WTC11 (cell line): ENCODE data around the gene ZNF774. TPM values are rescaled to one million over a fixed set of nuclear protein-coding genes. Genes with fewer than 3 reads are reported as not detected.
A peak's percentile ranks its signal among the peaks of the same experiment; 100 is the strongest.

Experiments used
- ATAC-seq: fragments of 200-7000 bp; cut with Tn5 transposase; 2 replicates; pipeline ENCODE4 v1.10.0; 2021; ENCODE audit warnings: mild to moderate bottlenecking, moderate library complexity
- CTCF ChIA-PET: fragments of 300-600 bp; sonication (Branson Sonifier 250); formaldehyde crosslinking; loops from one replicate; lab custom pipeline; 2021; ENCODE audit warnings: antibody characterized with exemption; lab: Charles Lee
- POLR2A ChIA-PET: fragments of 350-600 bp; sonication (Branson Sonifier 250); formaldehyde crosslinking; loops from one replicate; lab custom pipeline; 2021; ENCODE audit warnings: antibody characterized with exemption; lab: Charles Lee
- DNase-seq: peaks from one replicate; pipeline ENCODE4 v3.0.0; 2021; ENCODE audit warnings: low spot score
- H3K27ac Mint-ChIP-seq: 2 replicates; pipeline ENCODE4 v1.8.0; 2021; ENCODE audit warnings: mixed read lengths
- H3K27me3 Mint-ChIP-seq: 2 replicates; pipeline ENCODE4 v1.8.0; 2021; ENCODE audit warnings: low read depth, mild to moderate bottlenecking, moderate library complexity, mixed read lengths
- H3K36me3 Mint-ChIP-seq: 2 replicates; pipeline ENCODE4 v1.8.0; 2021; ENCODE audit warnings: mixed read lengths
- H3K4me1 Mint-ChIP-seq: 2 replicates; pipeline ENCODE4 v1.8.0; 2022; ENCODE audit warnings: mixed read lengths
- H3K4me3 Mint-ChIP-seq: 2 replicates; pipeline ENCODE4 v1.8.0; 2021; ENCODE audit warnings: mild to moderate bottlenecking, moderate library complexity, mixed read lengths
- H3K9me3 Mint-ChIP-seq: 2 replicates; pipeline ENCODE4 v1.8.0; 2021; ENCODE audit warnings: mixed read lengths
- ATF1 ChIP-seq: sonication (generic); formaldehyde crosslinking; IDR thresholded peaks from 2 replicates; pipeline ENCODE4 v1.8.1; 2023; ENCODE audit warnings: mild to moderate bottlenecking, moderate library complexity, missing genetic modification reagents
- GTF2I ChIP-seq: fragments of 250-450 bp; sonication (Bioruptor Pico); conservative IDR thresholded peaks from 2 replicates; pipeline ENCODE4 v1.4.0; 2021; ENCODE audit warnings: mild to moderate bottlenecking
- HMGA2 ChIP-seq: fragments of 250-450 bp; sonication (Bioruptor Pico); IDR thresholded peaks from 2 replicates; pipeline ENCODE4 v1.4.0; 2021; ENCODE audit warnings: mild to moderate bottlenecking, moderate library complexity
- JAZF1 ChIP-seq: fragments of 250-450 bp; sonication (Bioruptor Pico); IDR thresholded peaks from 2 replicates; pipeline ENCODE4 v1.9.0; 2021; ENCODE audit warnings: moderate library complexity, mild to moderate bottlenecking, inconsistent platforms
- NFYB ChIP-seq: sonication (generic); formaldehyde crosslinking; conservative IDR thresholded peaks from 2 replicates; pipeline ENCODE4 v1.8.0; 2022; ENCODE audit warnings: low read depth, missing genetic modification reagents
- PRRX2 ChIP-seq: fragments of 250-450 bp; sonication (Bioruptor Pico); IDR thresholded peaks from 2 replicates; pipeline ENCODE4 v1.8.0; 2021; ENCODE audit warnings: mild to moderate bottlenecking
- SP1 ChIP-seq: sonication (generic); formaldehyde crosslinking; conservative IDR thresholded peaks from 2 replicates; pipeline ENCODE4 v1.8.1; 2022; ENCODE audit warnings: missing genetic modification reagents
- ZNF121 ChIP-seq: sonication (generic); formaldehyde crosslinking; IDR thresholded peaks from 2 replicates; pipeline ENCODE4 v1.8.0; 2023; ENCODE audit warnings: missing genetic modification reagents
- total RNA-seq: library from RNA; stranded (reverse); gene quantifications from 3 replicates; pipeline ENCODE4 v1.2.3, GENCODE V29; 2021
- TF ChIP-seq, protein P1 (sequence below): sonication (generic); formaldehyde crosslinking; IDR thresholded peaks from 2 replicates; pipeline ENCODE4 v1.8.1; 2023; ENCODE audit warnings: mild to moderate bottlenecking, moderate library complexity, missing genetic modification reagents
- TF ChIP-seq, protein P2 (sequence below): sonication (generic); formaldehyde crosslinking; IDR thresholded peaks from 2 replicates; pipeline ENCODE4 v1.8.1; 2023; ENCODE audit warnings: mild to moderate bottlenecking, missing genetic modification reagents, moderate library complexity
- TF ChIP-seq, protein P3 (sequence below): fragments of 250-450 bp; sonication (Bioruptor Pico); IDR thresholded peaks from 2 replicates; pipeline ENCODE4 v1.9.0; 2021; ENCODE audit warnings: mild to moderate bottlenecking
- TF ChIP-seq, protein P4 (sequence below): sonication (generic); formaldehyde crosslinking; IDR thresholded peaks from 2 replicates; pipeline ENCODE4 v1.8.1; 2023; ENCODE audit warnings: mild to moderate bottlenecking, missing genetic modification reagents
- TF ChIP-seq, protein P5 (sequence below): fragments of 250-450 bp; sonication (Bioruptor Pico); IDR thresholded peaks from 2 replicates; pipeline ENCODE4 v1.9.0; 2021; ENCODE audit warnings: mild to moderate bottlenecking, borderline replicate concordance
- TF ChIP-seq, protein P6 (sequence below): fragments of 250-450 bp; sonication (Bioruptor Pico); IDR thresholded peaks from 2 replicates; pipeline ENCODE4 v1.9.0; 2021; ENCODE audit warnings: mild to moderate bottlenecking

Gene ZNF774
- total RNA-seq, 1 experiment from 2014 or later = 2.6 TPM

DNA sequence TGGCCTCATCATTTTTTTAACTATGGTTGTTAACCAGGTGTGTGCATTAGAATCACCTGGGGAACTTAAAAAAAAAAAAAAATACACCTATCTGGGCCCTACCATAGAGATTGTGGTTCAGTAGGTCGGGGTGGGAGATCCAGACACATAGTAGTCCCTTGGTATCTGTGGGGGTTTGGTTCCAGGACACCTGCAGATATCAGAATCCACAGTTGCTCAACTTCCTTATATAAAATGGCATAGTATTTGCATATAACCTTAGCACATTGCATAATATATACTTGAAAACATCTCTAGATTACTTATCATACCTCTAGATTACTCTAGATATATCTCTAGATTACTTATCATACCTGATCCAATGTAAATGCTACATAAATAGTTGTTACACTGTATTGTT, 41.0 kb downstream of the ZNF774 start (continued):
- TF ChIP-seq, protein P1, sequence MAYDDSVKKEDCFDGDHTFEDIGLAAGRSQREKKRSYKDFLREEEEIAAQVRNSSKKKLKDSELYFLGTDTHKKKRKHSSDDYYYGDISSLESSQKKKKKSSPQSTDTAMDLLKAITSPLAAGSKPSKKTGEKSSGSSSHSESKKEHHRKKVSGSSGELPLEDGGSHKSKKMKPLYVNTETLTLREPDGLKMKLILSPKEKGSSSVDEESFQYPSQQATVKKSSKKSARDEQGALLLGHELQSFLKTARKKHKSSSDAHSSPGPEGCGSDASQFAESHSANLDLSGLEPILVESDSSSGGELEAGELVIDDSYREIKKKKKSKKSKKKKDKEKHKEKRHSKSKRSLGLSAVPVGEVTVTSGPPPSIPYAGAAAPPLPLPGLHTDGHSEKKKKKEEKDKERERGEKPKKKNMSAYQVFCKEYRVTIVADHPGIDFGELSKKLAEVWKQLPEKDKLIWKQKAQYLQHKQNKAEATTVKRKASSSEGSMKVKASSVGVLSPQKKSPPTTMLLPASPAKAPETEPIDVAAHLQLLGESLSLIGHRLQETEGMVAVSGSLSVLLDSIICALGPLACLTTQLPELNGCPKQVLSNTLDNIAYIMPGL (CRISPR knock-in tag) = no peak
- TF ChIP-seq NFYB = no peak
- TF ChIP-seq ZNF121 = no peak
- TF ChIP-seq, protein P2, sequence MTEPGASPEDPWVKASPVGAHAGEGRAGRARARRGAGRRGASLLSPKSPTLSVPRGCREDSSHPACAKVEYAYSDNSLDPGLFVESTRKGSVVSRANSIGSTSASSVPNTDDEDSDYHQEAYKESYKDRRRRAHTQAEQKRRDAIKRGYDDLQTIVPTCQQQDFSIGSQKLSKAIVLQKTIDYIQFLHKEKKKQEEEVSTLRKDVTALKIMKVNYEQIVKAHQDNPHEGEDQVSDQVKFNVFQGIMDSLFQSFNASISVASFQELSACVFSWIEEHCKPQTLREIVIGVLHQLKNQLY (CRISPR knock-in tag) = no peak
- TF ChIP-seq, protein P3, sequence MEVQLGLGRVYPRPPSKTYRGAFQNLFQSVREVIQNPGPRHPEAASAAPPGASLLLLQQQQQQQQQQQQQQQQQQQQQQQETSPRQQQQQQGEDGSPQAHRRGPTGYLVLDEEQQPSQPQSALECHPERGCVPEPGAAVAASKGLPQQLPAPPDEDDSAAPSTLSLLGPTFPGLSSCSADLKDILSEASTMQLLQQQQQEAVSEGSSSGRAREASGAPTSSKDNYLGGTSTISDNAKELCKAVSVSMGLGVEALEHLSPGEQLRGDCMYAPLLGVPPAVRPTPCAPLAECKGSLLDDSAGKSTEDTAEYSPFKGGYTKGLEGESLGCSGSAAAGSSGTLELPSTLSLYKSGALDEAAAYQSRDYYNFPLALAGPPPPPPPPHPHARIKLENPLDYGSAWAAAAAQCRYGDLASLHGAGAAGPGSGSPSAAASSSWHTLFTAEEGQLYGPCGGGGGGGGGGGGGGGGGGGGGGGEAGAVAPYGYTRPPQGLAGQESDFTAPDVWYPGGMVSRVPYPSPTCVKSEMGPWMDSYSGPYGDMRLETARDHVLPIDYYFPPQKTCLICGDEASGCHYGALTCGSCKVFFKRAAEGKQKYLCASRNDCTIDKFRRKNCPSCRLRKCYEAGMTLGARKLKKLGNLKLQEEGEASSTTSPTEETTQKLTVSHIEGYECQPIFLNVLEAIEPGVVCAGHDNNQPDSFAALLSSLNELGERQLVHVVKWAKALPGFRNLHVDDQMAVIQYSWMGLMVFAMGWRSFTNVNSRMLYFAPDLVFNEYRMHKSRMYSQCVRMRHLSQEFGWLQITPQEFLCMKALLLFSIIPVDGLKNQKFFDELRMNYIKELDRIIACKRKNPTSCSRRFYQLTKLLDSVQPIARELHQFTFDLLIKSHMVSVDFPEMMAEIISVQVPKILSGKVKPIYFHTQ = no peak
- TF ChIP-seq, protein P4, sequence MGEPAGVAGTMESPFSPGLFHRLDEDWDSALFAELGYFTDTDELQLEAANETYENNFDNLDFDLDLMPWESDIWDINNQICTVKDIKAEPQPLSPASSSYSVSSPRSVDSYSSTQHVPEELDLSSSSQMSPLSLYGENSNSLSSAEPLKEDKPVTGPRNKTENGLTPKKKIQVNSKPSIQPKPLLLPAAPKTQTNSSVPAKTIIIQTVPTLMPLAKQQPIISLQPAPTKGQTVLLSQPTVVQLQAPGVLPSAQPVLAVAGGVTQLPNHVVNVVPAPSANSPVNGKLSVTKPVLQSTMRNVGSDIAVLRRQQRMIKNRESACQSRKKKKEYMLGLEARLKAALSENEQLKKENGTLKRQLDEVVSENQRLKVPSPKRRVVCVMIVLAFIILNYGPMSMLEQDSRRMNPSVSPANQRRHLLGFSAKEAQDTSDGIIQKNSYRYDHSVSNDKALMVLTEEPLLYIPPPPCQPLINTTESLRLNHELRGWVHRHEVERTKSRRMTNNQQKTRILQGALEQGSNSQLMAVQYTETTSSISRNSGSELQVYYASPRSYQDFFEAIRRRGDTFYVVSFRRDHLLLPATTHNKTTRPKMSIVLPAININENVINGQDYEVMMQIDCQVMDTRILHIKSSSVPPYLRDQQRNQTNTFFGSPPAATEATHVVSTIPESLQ (CRISPR knock-in tag) = no peak
- TF ChIP-seq JAZF1 (CRISPR knock-in tag) = no peak

DNA sequence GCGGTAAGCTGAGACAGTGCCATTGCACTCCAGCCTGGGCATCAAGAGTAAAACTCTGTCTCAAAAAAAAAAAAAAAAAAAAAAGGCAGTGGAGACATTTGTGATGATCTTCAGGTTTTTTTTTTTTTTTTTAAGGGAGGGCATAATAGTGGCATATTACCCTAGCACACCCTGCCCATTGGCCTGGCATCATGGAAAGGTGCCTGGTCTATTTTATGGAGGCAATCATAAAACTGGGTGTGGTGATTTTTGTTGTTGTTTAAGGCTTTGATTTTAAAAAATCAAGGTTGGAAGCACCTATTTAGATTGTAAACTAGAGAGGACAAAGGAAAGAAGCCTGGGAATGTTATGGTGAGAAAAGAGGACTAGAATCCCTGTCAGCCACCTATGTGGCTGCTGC, 42.0 kb downstream of the ZNF774 start:
- H3K27me3 Mint-ChIP-seq = no peaks in the 10 kb centered on the region
- CTCF ChIA-PET = interaction anchor here (1.5 kb wide), 1 partner anchor 101 kb away, joined by 5 read pairs; no protein-coding TSS in a partner anchor

DNA sequence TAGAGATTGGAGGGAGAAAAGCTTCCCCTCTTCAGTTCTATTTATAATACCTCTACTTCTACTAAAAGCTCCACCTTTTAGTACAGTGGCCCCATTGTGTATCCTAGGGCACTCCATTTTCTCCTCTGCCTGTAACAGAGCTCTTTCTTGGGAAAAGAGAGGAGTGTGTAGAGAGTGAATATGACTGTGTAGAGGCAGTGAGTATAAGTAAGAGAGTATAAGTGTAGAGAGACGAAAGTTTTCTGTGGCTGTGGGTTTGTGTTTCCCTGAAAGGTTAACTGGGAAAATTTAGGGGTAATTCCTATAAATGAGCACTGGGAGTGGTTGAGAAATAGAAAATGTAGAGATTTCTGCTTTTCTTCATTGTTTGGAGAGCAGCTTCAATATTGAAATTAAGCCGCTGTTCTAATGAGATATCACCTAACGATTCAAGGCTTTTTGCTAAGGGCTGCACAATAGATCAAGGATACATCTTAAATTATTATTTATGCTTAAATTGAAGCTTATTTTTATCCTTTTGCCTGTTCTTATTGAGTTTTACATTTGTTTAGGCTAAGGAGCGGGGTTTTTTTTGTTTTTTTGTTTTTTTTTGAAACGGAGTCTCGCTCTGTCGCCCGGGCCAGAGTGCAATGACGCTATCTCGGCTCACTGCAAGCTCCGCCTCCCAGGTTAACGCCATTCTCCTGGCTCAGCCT, 42.8 kb downstream of the ZNF774 start:
- Mint-ChIP-seq H3K27me3 (no peaks in the 10 kb centered on the region), H3K36me3 (0 out of 2 replicates have a peak, but pooled peaks cover 5% of the 10 kb centered on the region), H3K9me3 (no peaks in the 10 kb centered on the region), H3K4me3 (no peak overlapping the region), H3K4me1 (peaks cover 66% of the 10 kb centered on the region), H3K27ac (peak overlapping the region; percentile 82)
- DNase-seq (no peak), ATAC-seq (no peak)
- ChIA-PET POLR2A (no interaction called here), CTCF (interaction anchor here (1.3 to 1.5 kb wide), 2 partner anchors 75 to 102 kb away, joined by 5 read pairs; no protein-coding TSS in a partner anchor)
- TF ChIP-seq GTF2I (CRISPR knock-in tag) (no peak), SP1 (CRISPR knock-in tag) (no peak), PRRX2 (CRISPR knock-in tag) (no peak), NFYB (no peak)
- TF ChIP-seq, protein P5, sequence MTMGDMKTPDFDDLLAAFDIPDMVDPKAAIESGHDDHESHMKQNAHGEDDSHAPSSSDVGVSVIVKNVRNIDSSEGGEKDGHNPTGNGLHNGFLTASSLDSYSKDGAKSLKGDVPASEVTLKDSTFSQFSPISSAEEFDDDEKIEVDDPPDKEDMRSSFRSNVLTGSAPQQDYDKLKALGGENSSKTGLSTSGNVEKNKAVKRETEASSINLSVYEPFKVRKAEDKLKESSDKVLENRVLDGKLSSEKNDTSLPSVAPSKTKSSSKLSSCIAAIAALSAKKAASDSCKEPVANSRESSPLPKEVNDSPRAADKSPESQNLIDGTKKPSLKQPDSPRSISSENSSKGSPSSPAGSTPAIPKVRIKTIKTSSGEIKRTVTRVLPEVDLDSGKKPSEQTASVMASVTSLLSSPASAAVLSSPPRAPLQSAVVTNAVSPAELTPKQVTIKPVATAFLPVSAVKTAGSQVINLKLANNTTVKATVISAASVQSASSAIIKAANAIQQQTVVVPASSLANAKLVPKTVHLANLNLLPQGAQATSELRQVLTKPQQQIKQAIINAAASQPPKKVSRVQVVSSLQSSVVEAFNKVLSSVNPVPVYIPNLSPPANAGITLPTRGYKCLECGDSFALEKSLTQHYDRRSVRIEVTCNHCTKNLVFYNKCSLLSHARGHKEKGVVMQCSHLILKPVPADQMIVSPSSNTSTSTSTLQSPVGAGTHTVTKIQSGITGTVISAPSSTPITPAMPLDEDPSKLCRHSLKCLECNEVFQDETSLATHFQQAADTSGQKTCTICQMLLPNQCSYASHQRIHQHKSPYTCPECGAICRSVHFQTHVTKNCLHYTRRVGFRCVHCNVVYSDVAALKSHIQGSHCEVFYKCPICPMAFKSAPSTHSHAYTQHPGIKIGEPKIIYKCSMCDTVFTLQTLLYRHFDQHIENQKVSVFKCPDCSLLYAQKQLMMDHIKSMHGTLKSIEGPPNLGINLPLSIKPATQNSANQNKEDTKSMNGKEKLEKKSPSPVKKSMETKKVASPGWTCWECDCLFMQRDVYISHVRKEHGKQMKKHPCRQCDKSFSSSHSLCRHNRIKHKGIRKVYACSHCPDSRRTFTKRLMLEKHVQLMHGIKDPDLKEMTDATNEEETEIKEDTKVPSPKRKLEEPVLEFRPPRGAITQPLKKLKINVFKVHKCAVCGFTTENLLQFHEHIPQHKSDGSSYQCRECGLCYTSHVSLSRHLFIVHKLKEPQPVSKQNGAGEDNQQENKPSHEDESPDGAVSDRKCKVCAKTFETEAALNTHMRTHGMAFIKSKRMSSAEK (CRISPR knock-in tag) = no peak
- TF ChIP-seq, all 79 proteins: peak for 0

More for the DNA sequence above, 42.0 kb downstream of the ZNF774 start:
- no peak overlapping the region for H3K4me3 Mint-ChIP-seq
- ATAC-seq (no peak), DNase-seq (no peak)
- H3K27ac Mint-ChIP-seq = peak overlapping the region; percentile 82
- H3K36me3 Mint-ChIP-seq = 0 out of 2 replicates have a peak, but pooled peaks cover 5% of the 10 kb centered on the region
- H3K4me1 Mint-ChIP-seq = peaks cover 69% of the 10 kb centered on the region
- POLR2A ChIA-PET = no interaction called here
- TF ChIP-seq JAZF1 (CRISPR knock-in tag) = no peak
- TF ChIP-seq HMGA2 (CRISPR knock-in tag) = no peak
- TF ChIP-seq, protein P6, sequence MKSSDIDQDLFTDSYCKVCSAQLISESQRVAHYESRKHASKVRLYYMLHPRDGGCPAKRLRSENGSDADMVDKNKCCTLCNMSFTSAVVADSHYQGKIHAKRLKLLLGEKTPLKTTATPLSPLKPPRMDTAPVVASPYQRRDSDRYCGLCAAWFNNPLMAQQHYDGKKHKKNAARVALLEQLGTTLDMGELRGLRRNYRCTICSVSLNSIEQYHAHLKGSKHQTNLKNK (CRISPR knock-in tag) = no peak
- no peak for TF ChIP-seq ATF1 (CRISPR knock-in tag)
- H3K9me3 Mint-ChIP-seq = no peaks in the 10 kb centered on the region
